Limb (tissue), 2 donors: ENCODE data around the gene CHD6.

Experiments used
- DNase-seq, 2 donors: peaks; one replicate each; pipeline ENCODE4 v3.0.0-alpha.2; 2016; ENCODE audit errors: extremely low spot score in 2 of 2

The CHD6 gene

DNA sequence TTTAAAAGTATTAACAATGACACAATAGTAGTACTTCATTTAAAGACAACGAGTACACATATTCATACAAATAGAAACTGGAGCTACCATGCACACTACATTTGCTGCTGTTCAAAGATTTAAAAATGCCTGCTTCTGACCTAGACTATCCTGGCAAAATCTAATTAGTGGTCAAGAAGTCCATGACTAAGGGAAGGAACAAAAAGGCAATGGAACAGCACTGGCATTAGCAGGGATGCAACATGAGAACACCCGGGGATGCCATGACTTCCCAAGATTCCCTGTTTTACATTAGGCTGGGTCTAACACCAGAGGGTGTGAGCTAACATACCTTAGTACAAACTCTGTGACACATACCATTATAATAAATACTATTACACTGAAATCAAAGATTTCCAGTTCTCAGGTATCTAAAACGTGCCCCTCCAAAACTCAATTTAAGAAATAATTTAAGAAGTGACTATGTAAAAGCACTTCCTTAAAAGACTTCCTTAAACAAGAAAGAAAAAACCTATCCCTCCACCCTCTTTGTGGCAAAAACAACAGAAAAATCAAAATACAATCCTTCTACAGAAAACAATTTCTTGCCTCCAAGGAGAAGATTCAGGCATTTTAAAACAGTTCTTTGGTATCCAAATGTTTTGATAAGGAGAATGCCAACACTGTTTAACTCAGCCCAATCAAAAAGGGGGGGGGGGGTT is 25.5 kb downstream of the CHD6 start:
- DNase-seq = no peak

DNA sequence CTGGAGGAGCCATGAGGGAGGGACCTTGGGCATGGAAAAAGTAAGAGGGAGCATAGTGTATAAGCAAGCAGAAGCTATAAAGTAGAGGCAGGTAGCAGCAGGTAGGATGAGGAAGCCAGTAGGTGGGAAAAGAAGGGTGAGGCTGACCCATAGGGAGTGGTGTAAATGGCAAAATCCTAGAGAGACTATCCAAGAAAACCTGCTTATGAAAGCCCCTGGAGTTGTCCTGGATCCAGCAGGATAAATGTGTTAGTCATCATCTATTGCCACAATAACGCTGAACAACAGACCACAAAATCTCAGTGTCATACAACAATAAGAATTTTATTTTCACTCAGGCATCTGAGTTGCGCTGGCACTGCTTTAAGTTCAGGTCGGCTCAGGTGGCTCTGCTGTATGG is 30.2 kb downstream of the CHD6 start:
- DNase-seq = no peak

DNA sequence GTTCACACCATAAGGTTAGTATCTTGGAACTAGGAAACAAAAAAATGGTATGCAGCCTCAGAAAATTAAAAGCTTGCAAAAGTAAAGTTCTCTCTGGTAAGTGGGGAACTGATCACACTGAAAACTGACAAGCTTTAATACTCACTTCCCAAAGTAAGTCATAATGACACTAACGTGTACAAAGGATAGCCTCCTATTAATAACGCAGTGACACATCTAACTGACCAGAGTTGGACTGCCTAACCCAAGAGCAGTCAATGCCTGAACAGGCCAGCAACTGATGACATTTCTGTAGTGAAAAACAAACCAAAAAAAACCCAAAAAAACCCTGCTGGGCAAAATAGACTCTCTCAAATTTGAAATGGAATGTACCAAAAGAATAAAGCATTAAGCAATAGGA is 30.7 kb downstream of the CHD6 start:
- no peak for DNase-seq

DNA sequence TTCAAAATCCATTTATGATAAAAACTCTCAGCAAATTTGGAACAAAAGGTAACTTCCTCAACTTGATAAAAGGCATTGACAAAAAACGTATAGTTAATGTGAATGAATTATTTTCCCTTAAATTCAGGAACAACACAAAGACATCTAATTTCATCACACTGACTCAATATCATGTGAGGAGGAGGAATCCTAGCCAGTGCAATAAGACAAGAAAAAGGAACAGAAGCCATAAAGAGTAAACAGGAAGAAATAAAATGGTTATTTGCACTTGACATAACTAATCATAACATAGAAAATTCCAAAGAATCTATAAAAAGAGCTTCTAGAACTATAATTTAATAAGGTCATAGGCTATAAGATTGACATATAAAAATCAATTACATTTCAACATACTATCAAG is 31.4 kb downstream of the CHD6 start:
- no peak for DNase-seq

DNA sequence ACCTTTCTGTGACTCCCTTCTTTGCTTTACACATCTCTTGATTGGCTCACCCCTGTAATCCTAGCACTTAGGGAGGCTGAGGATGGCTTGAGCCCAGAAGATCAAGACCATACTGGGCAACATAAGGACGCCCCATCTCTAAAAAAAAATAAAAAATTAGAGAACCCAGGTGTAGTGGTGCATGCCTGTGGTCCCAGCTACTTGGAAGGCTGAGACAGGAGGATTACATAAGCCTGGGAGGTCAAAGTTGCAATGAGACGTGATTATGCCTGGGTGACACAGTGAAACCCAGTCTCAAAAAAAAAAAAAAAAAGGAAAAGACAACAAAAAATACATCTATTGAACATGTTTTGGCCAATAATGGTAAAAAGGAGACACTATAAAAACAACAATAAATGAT is 37.8 kb downstream of the CHD6 start:
- no peak for DNase-seq

DNA sequence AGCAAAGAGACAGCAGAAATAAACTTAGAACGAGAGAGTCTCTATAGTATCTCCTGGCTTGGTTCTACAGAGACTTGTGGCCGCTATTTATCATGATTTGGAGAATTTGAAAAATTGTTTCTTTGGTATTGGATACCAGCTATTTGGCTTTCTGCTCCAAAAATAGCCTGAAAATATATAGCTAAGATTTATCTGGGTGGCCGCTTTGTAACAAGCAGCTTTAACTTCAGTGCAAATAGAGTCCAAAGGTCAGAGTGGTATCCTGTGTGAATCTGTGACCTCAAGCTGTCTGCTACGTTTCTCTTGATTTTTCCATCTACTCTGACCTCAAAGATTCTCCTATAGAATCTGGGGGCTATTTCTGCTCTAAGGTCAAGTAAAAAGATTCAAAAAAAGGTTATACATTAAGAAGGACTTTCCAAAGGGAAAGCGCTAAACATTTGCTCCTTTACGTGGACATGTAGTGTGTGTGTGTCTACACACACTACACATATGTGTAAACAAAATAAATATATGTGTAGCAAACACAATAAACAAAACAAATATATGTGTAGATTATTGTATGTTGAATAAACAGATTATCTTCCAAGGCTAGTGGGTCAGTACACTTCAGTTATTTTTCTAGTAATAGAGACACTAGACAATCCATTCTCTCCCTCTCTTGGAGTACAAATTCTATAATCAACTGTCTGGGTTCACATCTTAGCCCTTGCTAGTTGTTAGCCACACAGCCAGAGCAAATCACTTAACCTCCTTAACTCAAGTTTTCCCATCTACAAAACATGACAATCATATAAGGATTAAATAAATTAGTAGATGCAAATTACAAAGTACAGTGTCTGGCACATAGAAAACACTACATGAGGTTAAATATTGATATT is 40.8 kb downstream of the CHD6 start:
- DNase-seq = no peak

DNA sequence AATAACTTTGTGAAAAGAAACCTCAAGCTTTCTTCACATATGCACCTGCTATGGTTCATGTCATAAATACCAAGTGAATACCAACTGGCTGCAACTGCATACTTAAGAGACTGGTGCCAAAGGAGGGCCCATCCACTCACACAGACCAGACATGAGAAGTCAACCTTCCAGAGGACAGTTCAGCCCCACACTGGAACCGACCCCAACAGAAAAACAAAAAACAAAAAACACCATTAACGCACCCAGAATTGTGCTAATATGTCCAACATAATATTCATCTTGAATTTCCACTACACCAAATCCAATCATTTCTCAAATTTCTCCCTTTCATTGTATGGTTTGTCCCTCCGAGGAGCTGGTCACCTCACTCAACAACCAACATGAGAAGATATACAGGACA is 42.8 kb downstream of the CHD6 start:
- DNase-seq = no peak

DNA sequence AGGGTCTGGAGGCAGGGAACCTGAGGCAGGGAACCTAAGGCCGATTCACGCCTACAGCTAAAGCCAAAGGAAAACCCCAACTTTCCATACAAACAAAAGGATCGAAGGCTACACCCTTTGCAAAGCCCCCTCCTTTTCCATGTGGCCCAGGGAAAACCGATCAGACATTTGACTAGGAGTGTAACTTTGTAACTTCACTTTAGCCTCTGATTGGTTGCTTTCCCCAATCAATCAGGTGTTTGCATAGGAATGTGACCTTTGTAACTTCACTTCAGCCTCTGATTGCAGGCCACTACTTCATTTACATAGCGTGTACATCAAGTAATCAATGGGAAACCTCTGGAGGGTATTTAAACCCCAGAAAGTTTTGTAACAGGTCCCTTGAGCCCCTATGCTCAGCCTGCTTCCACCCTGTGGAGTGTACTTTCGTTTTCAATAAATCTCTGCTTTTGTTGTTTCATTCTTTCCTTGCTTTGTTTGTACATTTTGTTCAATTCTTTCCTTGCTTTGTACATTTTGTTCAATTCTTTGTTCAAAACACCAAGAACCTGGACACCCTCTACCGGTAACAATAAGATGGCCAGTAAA is 43.3 kb downstream of the CHD6 start:
- DNase-seq = no peak

DNA sequence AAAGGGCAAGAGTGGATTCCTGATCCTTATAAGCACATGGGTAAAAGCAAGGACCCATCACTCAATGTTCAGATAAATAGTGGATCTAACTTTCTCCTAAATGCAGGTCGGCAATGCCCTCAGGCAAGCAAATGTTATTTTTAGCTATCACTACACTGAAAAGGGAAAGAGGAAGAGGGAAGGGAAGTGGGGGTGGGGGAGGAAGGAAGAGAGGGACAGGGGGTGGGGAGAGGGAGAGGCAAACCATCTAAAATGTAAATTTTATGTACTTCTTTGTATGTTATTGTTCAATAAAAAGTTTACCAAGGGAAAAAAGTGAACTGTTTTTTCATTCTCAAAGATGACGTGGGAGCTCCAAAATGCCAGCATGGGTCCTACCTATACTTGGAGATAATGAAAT is 44.2 kb downstream of the CHD6 start:
- no peak for DNase-seq

DNA sequence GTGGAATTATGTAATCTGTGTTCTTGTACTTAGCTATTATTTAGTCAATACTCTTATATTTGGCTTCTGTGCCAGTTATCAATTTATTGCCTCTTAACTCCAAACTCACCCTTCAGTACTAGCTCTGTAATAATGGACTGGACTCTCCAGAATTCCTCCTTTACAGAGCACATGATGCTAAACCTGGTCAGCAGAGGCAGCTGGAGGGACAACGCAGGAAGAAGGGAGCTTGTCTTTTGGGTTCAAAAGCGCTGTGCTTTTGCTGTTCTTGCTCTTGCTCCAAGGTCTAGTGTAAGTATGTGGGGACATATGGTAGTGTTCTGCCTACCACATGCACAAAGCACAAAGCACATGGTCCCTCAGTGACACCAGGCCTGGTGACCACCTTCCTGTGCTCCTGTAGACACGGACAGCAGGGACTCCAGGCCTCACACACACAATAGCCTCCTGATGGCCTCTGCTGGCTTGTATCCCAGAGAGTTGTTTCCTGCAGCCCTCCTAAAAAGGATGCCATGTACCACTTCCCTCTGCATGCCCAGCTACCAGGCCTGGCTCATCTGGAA is 46.1 kb downstream of the CHD6 start:
- DNase-seq = no peak

DNA sequence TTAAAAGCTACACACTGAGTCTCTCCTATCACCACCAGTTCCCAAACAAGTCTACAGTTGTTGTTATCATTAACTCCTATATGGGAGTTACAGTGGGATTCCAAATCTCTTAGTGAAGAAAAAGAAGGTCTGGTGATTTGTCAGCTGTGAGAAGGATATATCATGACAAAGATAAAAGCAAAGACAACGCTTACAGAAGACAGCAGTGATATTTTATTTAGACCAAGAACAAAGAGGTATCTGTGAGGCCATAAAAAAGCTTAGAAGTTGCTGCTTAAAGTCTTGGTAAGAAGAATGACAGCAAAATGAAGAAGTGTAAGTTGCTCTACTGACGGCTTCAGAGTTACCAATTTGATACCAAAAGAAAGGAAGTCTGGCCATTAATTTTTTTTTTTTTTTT is 47.2 kb downstream of the CHD6 start:
- no peak for DNase-seq

DNA sequence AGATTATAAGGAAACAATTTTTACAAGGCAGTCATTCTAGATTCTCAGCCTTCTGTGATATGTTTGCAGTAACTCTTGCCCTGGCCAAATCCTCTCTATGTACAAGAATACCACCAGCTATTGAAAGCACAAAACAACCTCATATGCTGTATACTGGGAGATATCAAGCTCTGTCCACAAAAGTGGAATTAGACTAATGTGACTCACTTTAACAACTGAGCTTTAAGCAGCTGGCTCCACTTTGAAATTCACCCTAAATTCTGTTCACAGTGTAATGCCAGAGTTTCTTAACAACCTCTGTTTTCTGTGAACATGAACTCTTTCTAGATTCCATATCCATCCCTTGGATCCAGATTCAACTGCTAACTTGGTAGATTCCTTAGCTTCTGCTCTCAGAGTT is 47.6 kb downstream of the CHD6 start:
- no peak for DNase-seq

DNA sequence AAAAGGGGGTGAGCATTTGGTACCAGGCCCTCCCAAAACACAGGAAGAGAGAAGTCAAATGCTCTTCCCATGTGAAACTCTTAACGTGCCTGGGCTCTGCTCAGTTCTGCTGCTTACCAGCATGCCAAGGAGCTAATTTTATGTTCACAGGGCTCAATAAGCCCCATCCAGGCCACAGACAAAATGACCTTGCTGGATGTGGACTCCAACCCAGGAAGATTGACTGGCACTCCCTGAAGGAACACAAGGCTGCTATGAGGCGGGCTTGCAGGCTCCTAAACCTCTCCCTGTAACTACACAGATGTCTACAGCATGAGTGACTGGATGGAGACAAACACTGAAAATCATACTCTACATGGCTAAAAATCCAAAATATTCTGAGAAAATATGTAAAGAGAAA is 50.6 kb downstream of the CHD6 start:
- DNase-seq = no peak

DNA sequence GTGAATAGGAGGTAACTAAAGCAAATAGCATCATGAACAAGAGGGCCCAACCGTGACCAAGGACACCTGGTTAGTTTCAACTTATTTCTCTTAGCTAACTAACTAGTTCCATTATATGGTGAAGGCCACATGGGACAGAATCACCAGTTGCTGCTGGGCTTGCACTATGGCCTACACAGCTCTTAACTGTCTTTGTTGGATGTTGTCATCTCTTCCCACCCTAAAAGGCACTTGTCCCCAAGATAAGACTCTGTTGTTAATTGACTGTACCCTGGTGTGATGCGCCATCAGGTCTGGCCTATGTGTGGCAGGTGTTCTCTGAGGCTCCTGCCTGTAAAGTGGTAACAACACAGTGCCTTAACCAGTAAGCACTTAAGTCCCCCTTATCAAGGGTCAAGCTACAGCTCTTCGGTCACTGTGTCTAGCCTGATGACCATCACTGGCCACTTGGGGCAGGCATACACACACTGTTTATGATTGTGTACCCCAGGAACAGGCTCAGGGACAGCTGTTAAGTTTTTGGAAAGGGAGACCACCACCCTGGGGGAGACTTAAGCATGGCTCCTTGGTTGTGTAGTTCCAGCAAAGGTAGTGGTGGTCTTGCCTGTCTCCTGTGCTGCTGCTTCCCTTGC is 51.2 kb downstream of the CHD6 start:
- DNase-seq = no peak

DNA sequence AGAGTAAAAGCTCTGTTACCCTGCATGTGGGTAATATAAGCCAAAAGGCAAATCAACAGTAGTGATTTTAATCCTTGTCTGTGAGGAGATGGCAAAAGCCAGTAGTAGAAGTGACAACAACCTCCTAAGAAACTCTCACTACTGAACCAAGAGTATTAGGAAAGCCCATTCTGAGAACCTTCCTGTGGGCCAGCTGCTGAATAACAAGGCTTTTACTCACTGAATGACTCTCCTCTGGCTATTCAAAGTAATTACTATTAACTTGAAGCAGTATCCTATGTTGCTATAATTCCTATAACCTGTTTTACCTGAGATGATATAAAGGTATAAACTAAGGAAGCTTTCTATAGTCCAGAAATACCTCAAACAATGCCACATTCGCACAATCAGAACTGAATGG is 55.1 kb downstream of the CHD6 start:
- no peak for DNase-seq

DNA sequence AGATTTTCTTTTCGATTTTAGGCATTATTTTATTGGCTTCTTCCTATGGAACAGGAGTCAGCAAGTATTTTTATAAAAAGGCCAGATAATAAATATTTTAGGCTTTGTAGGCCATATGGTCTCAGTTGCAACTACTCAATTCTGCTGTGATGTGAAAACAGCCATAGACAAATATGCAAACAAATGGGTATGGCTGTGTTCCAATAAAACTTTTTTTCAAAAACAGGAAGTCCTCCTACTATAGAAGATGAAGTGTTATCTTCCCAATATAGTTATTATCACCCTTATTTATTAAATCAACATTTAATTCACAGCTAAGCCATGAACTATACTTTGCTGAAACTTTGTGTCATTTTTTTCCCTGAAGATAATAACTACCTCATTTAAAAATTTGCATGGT is 57.2 kb downstream of the CHD6 start:
- DNase-seq = no peak

DNA sequence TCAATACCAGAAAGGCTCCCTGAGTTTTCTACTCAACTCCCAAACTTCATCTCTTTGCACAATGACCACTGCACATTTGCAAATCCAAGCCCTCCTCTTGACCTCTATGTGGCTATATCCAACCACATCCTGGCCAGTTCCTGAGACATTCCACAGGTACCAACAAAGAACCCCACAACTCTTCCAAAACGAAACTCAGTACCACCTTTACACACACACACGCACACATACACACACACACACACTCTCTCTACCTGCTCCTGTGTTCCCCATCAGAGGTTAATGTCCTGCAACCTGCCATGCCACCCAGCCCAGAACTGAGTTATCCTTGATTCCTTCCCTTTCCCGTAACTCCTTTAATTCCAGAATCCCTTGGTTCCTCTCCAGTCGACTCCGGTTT is 58.5 kb downstream of the CHD6 start:
- DNase-seq = no peak

DNA sequence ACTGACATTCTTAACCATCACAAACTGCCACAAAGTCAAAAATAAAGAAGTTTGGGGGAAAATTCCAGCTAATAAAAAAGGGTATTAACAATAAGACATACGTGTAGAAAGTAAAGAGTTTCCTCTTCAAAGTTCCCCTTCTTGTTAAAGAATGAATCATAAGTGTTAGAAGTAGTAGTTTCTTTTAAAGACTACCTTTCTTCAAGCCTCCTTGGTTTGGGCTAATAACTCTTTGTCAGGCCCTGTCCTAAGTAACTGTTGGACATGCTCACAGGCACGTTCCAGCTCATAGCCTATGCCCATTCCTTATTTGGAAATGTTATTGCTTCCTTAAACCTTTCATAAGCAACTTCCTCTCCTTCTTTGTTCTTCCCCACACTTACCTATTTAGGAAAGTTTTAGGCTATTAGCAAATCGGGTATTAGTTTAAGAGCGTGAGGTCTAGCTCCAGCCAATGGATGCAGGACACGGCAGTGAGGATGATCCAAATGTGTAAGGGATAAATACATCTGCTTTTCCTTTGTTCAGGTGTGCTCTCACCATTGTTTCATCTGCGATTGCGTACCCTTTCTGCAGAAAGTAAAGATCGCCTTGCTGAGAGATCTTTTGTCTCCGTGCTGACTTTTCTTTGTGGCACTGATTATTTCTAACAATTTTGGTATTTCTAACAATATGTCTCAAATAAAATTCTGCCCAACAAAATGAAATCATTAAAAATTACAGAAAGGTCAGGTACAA is 64.9 kb downstream of the CHD6 start:
- DNase-seq = no peak

DNA sequence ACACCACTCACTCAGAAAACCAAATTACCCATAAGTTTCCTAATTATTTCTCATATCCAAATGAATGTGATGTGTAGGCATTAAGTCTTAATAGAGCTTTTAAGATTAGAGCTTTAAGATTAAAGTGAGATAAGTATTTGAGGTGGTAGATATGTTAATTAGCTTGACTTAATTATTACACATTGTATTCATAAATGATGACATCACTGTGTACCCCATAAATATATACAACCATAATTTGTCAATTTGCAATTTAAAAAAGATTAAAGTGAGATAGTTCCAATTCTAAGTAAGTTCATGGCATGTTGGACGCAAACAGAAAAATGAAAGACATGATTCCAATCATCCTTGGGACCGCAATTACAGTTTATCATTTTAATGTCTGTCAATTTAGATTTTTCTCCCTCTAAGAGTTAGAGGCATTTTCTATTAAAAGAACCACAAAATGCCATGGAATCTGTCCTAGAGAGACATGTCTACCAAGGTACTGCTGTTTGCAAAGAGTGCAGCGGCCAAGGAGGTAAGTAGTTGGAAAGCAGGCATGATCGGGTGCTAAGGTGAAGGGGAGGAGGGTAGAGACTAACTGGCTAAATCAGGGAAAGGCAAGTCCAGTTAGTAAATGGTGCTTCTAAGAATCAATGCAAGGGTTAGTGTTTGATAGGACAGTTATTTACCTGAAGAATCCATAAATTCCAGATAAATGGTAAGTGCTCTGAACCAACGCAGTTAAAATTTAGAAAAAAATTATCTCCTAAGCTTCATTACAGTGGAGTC is 65.7 kb downstream of the CHD6 start:
- no peak for DNase-seq

DNA sequence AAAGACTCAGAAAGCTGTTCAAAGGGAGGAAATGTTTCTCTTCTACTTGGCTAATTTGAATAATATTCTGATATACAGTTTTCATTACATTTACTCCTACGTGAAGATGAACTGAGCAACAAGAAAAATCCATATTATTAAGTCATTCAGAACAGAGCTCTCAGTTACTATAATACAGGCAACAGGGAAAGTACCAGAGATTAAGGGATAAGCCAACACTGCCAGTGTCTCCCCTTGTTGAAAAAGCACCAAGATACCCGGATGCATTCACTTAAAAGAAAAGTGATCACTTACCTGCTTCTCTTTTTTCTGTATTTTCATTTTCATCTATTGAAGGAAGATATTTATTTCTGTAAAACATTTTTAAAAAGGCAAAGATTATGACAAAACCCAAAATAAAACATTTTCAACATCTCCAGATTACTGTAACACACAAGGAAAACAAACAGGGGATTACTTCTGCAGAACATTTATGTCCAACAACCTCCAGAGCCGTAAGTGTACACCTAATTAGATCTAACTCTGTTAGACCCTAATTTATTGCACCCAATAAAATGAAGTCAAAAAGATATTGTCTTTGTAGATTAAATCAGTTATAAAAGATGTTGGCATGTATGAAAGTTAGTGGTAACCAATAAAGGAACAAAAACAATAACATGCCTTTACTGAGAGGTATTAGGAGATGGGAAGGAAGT is 67.0 kb downstream of the CHD6 start:
- no peak for DNase-seq
